Tibial nerve (tissue), 4 donors: ENCODE results near the gene RIN1.

Source experiments
- CTCF ChIP-seq, 5 experiments: fragments of 200-600 bp in 3 of 5; fragments of 450-650 bp in 2 of 5; sonication (generic) in 3 of 5; IDR thresholded peaks; one replicate each; pipeline ENCODE4 v1.5.1; 2016 to 2019; ENCODE audit warnings: antibody characterized with exemption in 5 of 5, mild to moderate bottlenecking in 3 of 5, moderate library complexity in 2 of 5
- EP300 ChIP-seq, 2 donors: sonication (generic); formaldehyde crosslinking; IDR thresholded peaks; one replicate each; pipeline ENCODE4 v1.6.1; 2017; ENCODE audit warnings: antibody characterized with exemption in 2 of 2, mild to moderate bottlenecking in 1 of 2

DNA sequence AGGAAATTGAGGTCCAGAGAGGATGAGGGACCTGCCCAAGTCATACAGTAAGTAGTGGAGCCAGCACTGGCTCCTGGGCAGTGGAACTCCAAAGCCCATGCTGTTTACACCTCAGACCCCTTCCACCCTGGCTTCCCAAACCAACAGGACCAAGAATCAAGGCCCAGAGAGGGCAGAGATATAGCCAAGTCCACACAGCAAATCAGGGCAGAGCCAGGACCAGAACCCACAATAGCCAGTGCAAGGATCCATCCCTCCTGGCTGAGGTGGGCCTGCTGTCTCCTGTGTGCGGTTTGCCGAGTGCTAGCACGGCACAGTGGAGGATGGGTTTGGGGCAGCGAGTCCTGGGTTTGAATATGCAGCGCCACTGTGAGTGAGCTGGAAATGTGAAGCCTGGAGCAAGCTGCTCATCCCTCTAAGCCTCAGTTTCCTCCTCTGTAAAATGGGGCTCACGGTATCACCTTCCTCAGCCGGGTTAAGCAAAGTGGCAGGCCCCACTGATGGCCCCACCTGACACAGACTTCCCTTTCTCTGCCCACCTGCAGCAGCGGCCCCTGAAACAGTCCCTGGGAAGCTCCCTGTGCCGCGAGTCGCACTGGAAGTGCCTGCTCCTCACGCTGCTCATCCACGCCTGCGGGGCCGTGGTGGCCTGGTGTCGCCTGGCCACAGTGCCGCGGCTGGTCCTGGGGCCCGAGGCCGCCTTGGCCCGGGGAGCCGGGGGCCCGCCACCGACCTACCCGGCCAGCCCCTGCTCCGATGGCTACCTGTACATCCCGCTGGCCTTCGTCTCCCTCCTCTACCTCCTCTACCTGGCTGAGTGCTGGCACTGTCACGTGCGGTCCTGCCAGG is 42.2 kb downstream of the RIN1 start:
- TF ChIP-seq CTCF (IDR thresholded peaks at IDR 0.05) (no peak), EP300 (IDR thresholded peaks at IDR 0.05) (no peak)
